Right lobe of liver (tissue), 6 donors: ENCODE results near the gene STX3. TPM values are rescaled to one million over a fixed set of nuclear protein-coding genes. Genes with fewer than 3 reads are reported as not detected.

ENCODE experiments used
- ATAC-seq, 4 donors: fragments of 200-7000 bp; cut with Tn5 transposase; one replicate each; pipeline ENCODE4 v1.9.1; 2020; ENCODE audit warnings: mild to moderate bottlenecking in 4 of 4, moderate library complexity in 4 of 4
- DNase-seq, 3 donors: peaks; one replicate each; pipeline ENCODE4 v3.0.0-alpha.2; 2020
- H3K27ac ChIP-seq, 3 donors: fragments of 200-600 bp; one replicate each; pipeline ENCODE4 v1.8.0; 2022
- H3K27me3 ChIP-seq, 2 donors: fragments of 200-600 bp; one replicate each; pipeline ENCODE4 v1.8.0; 2022
- H3K36me3 ChIP-seq, 4 donors: fragments of 200-600 bp; sonication (generic) in 1 of 4; one replicate each; pipeline versions ENCODE4 v1.5.1 to v1.8.0; 2017 to 2022; ENCODE audit warnings: control low read depth in 1 of 4
- H3K4me1 ChIP-seq, 4 donors: fragments of 200-600 bp; sonication (generic) in 1 of 4; one replicate each; pipeline versions ENCODE4 v1.5.1 to v1.8.0; 2017 to 2022; ENCODE audit warnings: control low read depth in 1 of 4
- H3K4me3 ChIP-seq, 3 donors: fragments of 200-600 bp; one replicate each; pipeline ENCODE4 v1.8.0; 2022
- H3K9me3 ChIP-seq, 4 donors: fragments of 200-600 bp; sonication (generic) in 1 of 4; one replicate each; pipeline versions ENCODE4 v1.5.1 to v1.8.0; 2017 to 2022; ENCODE audit warnings: control low read depth in 1 of 4
- POLR2A ChIP-seq: fragments of 450-650 bp; IDR thresholded peaks from one replicate; pipeline ENCODE4 v1.6.1; 2017; ENCODE audit warnings: antibody characterized with exemption, mild to moderate bottlenecking
- WGBS: methylation state at CpG from one replicate; pipeline ENCODE4 v1.1.6; 2018; ENCODE audit warnings: low coverage, low lambda C conversion rate; ENCODE audit not compliant: insufficient coverage; ENCODE audit errors: missing lambda C conversion rate; 5-methylcytosine and 5-hydroxymethylcytosine counted together
- intact Hi-C, 2 donors: fragments of 100-400 bp; cut with DNase I; formaldehyde crosslinking; loops; one replicate each; pipeline versions ENCODE4 v1.11.2 to v1.14.1; 2022
- total RNA-seq, 6 experiments: library from RNA; depleted of rRNA in 2 of 6; stranded (reverse); fragments of >200 nt in 2 of 6; fragmentation: NEBNext Ultra II Directional in 3 of 6; extraction: Animal tissue kit (Norgen Biotek cat#: 25700) in 3 of 6; gene quantifications; one replicate each; pipeline versions ENCODE4 v1.1.0 to v1.2.4, GENCODE V29; 2016 to 2023
- TF ChIP-seq, protein P1 (sequence below), 4 donors: fragments of 200-600 bp in 3 of 4; fragments of 450-650 bp in 1 of 4; IDR thresholded peaks; one replicate each; pipeline versions ENCODE4 v1.5.1 to v1.8.0; 2016 to 2022; ENCODE audit warnings: antibody characterized with exemption in 4 of 4, mild to moderate bottlenecking in 2 of 4
- donor health status: DM: no; HTN: yes; CAD: no.
- donor health status: DM: no; HTN: no; CAD: no.
- donor health status: DM: no; HTN: no; CAD: no.
- donor health status: DM: no; HTN: yes; CAD: no.
- donor health status: DM: no; HTN: yes; CAD: no.

Gene STX3
- total RNA-seq, 6 experiments from 2014 or later: 4.5 to 16.5 (median 8.6) TPM

DNA sequence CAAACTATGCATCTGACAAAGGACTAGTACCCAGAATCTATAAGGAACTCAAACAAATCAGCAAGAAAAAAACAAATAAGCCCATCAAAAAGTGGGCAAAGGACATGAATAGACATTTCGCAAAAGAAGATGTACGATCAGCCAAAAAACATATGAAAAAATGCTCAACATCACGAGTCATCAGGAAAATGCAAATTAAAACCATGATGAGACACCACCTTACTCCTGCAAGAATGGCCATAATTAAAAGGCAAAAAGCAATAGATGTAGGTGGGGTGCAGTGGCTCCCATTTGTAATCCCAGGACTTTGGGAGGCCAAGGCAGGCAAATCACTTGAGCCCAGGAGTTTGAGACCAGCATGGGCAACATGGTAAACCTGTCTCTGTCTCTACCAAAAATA is 31.1 kb upstream of the STX3 start:
- Histone ChIP-seq H3K36me3 (no peaks in the 10 kb centered on the region), H3K4me1 (no peaks in the 10 kb centered on the region), H3K27me3 (no peaks in the 10 kb centered on the region), H3K4me3 (no peak overlapping the region), H3K27ac (no peak overlapping the region), H3K9me3 (no peaks in the 10 kb centered on the region)
- intact Hi-C loops: no loop called here
- ATAC-seq (no peak), DNase-seq (no peak)
- WGBS: 52% methylated on average over 3 of the region's 3 CpGs
- TF ChIP-seq, protein P1, sequence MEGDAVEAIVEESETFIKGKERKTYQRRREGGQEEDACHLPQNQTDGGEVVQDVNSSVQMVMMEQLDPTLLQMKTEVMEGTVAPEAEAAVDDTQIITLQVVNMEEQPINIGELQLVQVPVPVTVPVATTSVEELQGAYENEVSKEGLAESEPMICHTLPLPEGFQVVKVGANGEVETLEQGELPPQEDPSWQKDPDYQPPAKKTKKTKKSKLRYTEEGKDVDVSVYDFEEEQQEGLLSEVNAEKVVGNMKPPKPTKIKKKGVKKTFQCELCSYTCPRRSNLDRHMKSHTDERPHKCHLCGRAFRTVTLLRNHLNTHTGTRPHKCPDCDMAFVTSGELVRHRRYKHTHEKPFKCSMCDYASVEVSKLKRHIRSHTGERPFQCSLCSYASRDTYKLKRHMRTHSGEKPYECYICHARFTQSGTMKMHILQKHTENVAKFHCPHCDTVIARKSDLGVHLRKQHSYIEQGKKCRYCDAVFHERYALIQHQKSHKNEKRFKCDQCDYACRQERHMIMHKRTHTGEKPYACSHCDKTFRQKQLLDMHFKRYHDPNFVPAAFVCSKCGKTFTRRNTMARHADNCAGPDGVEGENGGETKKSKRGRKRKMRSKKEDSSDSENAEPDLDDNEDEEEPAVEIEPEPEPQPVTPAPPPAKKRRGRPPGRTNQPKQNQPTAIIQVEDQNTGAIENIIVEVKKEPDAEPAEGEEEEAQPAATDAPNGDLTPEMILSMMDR (IDR thresholded peaks at IDR 0.05): no peak

GRCh38 chr11:59727426-59727825 is 27.8 kb upstream of the STX3 start:
- intact Hi-C loops: no loop called here

DNA sequence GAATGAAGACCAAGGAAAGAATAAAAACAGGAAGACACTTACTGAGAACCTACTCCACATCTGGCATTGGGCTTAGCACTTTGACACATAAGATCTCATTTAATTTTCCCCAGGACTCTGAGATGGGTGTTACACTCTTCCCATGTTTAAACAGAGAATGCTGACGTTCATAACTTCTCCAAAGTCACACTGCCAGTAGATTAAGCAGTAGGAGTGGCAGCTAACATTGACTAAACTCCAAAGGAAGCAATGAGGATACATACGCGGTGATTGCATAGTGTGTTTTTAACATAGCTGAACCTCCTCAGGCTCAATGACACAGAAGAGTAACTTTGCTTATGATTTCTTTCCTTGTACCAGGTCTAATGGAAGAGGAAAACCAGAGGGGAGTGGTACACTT is 27.0 kb upstream of the STX3 start:
- TF ChIP-seq POLR2A: no peak
- TF ChIP-seq, protein P1 (IDR thresholded peaks at IDR 0.05): no peak
- intact Hi-C loops: no loop called here
- 58% methylated on average over 3 of the region's 3 CpGs for WGBS
- no peak overlapping the region for H3K27ac ChIP-seq
- H3K4me1 ChIP-seq: no peaks in the 10 kb centered on the region
- no peaks in the 10 kb centered on the region for H3K36me3 ChIP-seq
- H3K9me3 ChIP-seq: no peaks in the 10 kb centered on the region
- no peak for DNase-seq
- ATAC-seq: no peak
- no peaks in the 10 kb centered on the region for H3K27me3 ChIP-seq
- no peak overlapping the region for H3K4me3 ChIP-seq

More at GRCh38 chr11:59727426-59727825, 27.8 kb upstream of the STX3 start:
- Histone ChIP-seq H3K4me3 (no peak overlapping the region), H3K36me3 (no peaks in the 10 kb centered on the region), H3K4me1 (no peaks in the 10 kb centered on the region), H3K27ac (no peak overlapping the region), H3K27me3 (no peaks in the 10 kb centered on the region), H3K9me3 (no peaks in the 10 kb centered on the region)
- DNase-seq: no peak
- 86% methylated on average over 1 of the region's 1 CpG for WGBS
- no peak for ATAC-seq
- TF ChIP-seq, protein P1 (IDR thresholded peaks at IDR 0.05): no peak
- TF ChIP-seq POLR2A: no peak

DNA sequence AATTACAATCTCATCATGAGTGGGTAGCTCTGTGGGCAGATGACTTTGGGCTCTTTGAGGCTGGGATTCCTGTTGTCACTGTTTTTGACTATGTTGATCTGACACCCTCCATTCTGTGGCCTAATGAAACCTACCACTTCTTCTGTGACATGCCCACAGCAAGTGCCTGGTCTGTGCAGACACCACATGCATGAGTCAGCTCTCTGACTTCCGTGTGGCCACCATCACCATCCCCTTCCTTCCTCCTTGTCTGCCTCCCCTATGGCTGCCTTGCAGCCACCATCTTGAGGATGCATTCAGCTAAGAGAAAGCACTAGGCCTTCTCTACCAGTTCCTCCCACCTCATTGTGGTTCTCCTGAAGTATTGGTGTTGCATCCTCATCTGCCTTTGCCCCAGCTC is 26.3 kb upstream of the STX3 start:
- Histone ChIP-seq H3K27ac (no peak overlapping the region), H3K27me3 (no peaks in the 10 kb centered on the region), H3K4me1 (no peaks in the 10 kb centered on the region), H3K9me3 (no peaks in the 10 kb centered on the region), H3K36me3 (no peaks in the 10 kb centered on the region), H3K4me3 (no peak overlapping the region)
- peak in 2 of 3 donors; percentile 47 to 57 for DNase-seq
- ATAC-seq: peak; percentile 29 to 55 (median 39)
- WGBS: 0% methylated on average over 1 of the region's 1 CpG
- intact Hi-C loops: no loop called here
- TF ChIP-seq POLR2A: no peak
- TF ChIP-seq, protein P1 (IDR thresholded peaks at IDR 0.05): no peak

DNA sequence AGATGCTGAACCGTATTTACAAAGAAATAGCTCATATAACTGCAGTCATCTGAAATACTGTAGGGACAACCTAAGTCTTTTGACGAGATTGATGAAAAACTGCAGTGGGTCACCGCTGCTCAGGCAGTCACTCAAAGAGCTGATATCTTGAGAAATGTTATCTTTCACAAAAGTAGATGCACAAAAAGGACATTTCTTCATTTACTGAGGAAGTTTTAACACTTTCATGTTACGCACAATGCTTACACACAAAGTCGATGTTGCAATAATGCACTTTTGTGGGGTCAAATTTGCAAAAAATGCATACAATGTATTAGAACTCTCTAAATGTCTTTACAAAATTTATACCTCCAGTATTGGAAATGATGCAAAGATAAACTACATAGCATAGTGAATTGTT is 25.3 kb upstream of the STX3 start:
- H3K36me3 ChIP-seq: no peaks in the 10 kb centered on the region
- no peak for DNase-seq
- no peaks in the 10 kb centered on the region for H3K4me1 ChIP-seq
- intact Hi-C loops: no loop called here
- ATAC-seq: no peak
- no peaks in the 10 kb centered on the region for H3K27me3 ChIP-seq
- no peak overlapping the region for H3K27ac ChIP-seq
- no peak overlapping the region for H3K4me3 ChIP-seq
- no peak for TF ChIP-seq POLR2A
- TF ChIP-seq, protein P1 (IDR thresholded peaks at IDR 0.05): no peak
- H3K9me3 ChIP-seq: no peaks in the 10 kb centered on the region
- 58% methylated on average over 4 of the region's 5 CpGs for WGBS
